Heart left ventricle (tissue), 13 donors: ENCODE measurements around the gene BRMS1.

ENCODE experiments used
- CTCF ChIP-seq, 12 donors: fragments of 200-600 bp; sonication (generic) in 4 of 12; IDR thresholded peaks; one replicate each; pipeline versions ENCODE4 v1.5.0 to v1.8.0; 2018 to 2022; ENCODE audit warnings: antibody characterized with exemption in 12 of 12, mild to moderate bottlenecking in 5 of 12
- POLR2A ChIP-seq, 2 donors: fragments of 450-650 bp; IDR thresholded peaks; one replicate each; pipeline ENCODE4 v1.6.1; 2017; ENCODE audit warnings: antibody characterized with exemption in 2 of 2, mild to moderate bottlenecking in 2 of 2, moderate library complexity in 2 of 2
- donor health status: ischemic (EF 13 %, LVEDD 7.1; RV severe dilation, severe dysfunction).
- donor health status: DM: no; HTN: yes; CAD: no.
- donor health status: DM: no; HTN: no; CAD: no.
- donor health status: ischemic (EF 25% LVEDD 6.9; RV normal size, moderate dysfunction).
- donor health status: ischemic (EF 25% LVEDD 5.7; RV mildly dilated, moderate dysfunction).
- donor health status: ischemic (EF 35%, LVEDD 5.7; RV mildly dilated, moderate dysfunction).
- donor health status: nonischemic (EF 11% LVEDD 7.7; RV severe dilation, severe dysfunction).
- donor health status: DM: yes; HTN: yes; CAD: no.
- donor health status: PGD.
- donor health status: ischemic (EF 29% LVEDD 5.4; RV normal size, mild dysfunction).
- donor health status: nonischemic (EF 23%, LVEDD 6.1; RV moderate dilation, normal function).

- TF ChIP-seq CTCF (IDR thresholded peaks at IDR 0.05) (no peak), POLR2A (IDR thresholded peaks at IDR 0.05) (no peak)
Observed at GRCh38 chr11:66333896-66334604, 10.9 kb downstream of the BRMS1 start.
